Spinal cord (tissue), 10 donors: ENCODE data around the gene AGPS. TPM values are rescaled to one million over a fixed set of nuclear protein-coding genes. Genes with fewer than 3 reads are reported as not detected.
"Not testable (repeated sequence)": the region's sequence is repeated elsewhere in the genome, so short reads cannot be mapped to it uniquely, and the experiment has no call there.

Experiments
- DNase-seq, 6 donors: peaks; one replicate each; pipeline versions ENCODE4 v3.0.0 to v3.0.0-alpha.2; 2013 to 2015; ENCODE audit warnings: low spot score in 6 of 6, low read depth in 4 of 6
- H3K27ac ChIP-seq: one replicate; pipeline ENCODE4 v1.5.1; 2013; ENCODE audit warnings: low read depth, low read length, control low read depth
- H3K27me3 ChIP-seq: one replicate; pipeline ENCODE4 v1.6.1; 2013; ENCODE audit warnings: low read length; ENCODE audit not compliant: control insufficient read depth, insufficient read depth
- H3K36me3 ChIP-seq: one replicate; pipeline ENCODE4 v1.6.1; 2013; ENCODE audit warnings: low read length; ENCODE audit not compliant: control insufficient read depth, insufficient read depth
- H3K4me1 ChIP-seq: one replicate; pipeline ENCODE4 v1.6.1; 2013; ENCODE audit warnings: low read length; ENCODE audit not compliant: control insufficient read depth, insufficient read depth
- H3K4me3 ChIP-seq: one replicate; pipeline ENCODE4 v1.5.1; 2013; ENCODE audit warnings: low read depth, low read length, control low read depth
- H3K9me3 ChIP-seq: one replicate; pipeline ENCODE4 v1.6.1; 2013; ENCODE audit warnings: low read length; ENCODE audit not compliant: control insufficient read depth, insufficient read depth
- WGBS: methylation state at CpG from one replicate; pipeline ENCODE4 v1.1.5; 2013; ENCODE audit warnings: missing lambda C conversion rate; ENCODE audit not compliant: insufficient coverage; 5-methylcytosine and 5-hydroxymethylcytosine counted together
- long read RNA-seq, 4 donors: transcript quantifications; one replicate each; lab custom pipeline, GENCODE V29; 2026
- polyA plus RNA-seq, 2 donors: library from polyadenylated mRNA; unstranded; fragments of 120-200 nt; gene quantifications; one replicate each; pipeline ENCODE4 v1.2.1, GENCODE V29; 2013; ENCODE audit not compliant: insufficient read length in 2 of 2
- total RNA-seq, 2 donors: library from RNA; depleted of rRNA in 1 of 2; stranded (reverse); fragments of 120-200 nt in 1 of 2; fragments of >200 nt in 1 of 2; gene quantifications; one replicate each; pipeline versions ENCODE4 v1.2.3 to v1.2.4, GENCODE V29; 2013 to 2014
- donor health status: healthy.

The AGPS gene
- total RNA-seq (10 to 100 TPM; 37.6 to 72.7 TPM), polyA plus RNA-seq (10 to 100 TPM; 27.0 to 41.3 TPM)
- long read RNA-seq, donor 1, full-length matches to known transcripts = 6 of 19 reads
- long read RNA-seq, donor 1, partial matches to known transcripts = 13 of 19 reads
- long read RNA-seq, donor 1, other reads (novel, unspliced or antisense) = 0 of 19 reads
- long read RNA-seq, donor 2, full-length matches to known transcripts = 5 of 5 reads
- long read RNA-seq, donor 2, partial matches to known transcripts = 0 of 5 reads
- long read RNA-seq, donor 2, other reads (novel, unspliced or antisense) = 0 of 5 reads
- long read RNA-seq, donor 3, full-length matches to known transcripts = 3 of 3 reads
- long read RNA-seq, donor 3, partial matches to known transcripts = 0 of 3 reads
- long read RNA-seq, donor 3, other reads (novel, unspliced or antisense) = 0 of 3 reads
- long read RNA-seq, donor 4, full-length matches to known transcripts = 5 of 5 reads
- long read RNA-seq, donor 4, partial matches to known transcripts = 0 of 5 reads
- long read RNA-seq, donor 4, other reads (novel, unspliced or antisense) = 0 of 5 reads

DNA sequence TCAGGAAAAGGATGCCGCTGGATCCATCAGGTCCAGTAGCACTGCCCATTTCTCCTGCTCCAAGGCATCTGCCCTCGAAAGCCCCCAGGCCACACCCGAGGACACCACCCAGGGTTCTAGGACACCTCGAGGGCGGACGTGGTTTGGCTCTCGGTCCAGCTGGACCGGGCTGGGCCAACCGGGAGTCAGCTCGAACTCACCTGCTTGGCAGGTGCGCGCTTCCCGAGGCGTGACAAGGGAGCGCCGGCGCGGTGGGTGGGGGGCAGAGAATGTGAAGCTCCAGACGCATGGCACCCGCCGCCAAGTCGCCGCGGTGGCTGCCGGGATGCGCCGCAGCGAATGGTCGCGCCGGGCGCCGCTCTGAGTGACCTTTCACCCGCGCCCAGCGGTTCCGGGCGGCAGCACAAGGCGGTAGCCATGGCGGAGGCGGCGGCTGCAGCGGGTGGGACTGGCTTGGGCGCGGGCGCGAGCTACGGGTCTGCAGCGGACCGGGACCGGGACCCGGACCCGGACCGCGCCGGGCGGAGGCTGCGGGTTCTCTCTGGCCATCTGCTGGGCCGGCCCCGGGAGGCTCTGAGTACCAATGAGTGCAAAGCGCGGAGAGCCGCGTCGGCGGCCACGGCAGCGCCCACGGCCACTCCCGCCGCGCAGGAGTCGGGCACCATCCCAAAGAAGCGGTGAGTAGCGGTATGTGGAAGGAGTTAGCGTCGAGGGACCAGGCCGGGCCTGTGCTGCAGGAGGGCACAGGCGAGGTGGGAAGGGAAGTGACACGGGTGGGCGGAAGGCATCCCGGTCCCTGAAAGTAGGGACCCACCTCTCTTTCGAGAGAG is at the start of gene AGPS:
TSS of gene AGPS (plus strand) at position 401 of the 830 bp plus-strand sequence. CDS start at position 418, 17 bp downstream.
- Histone ChIP-seq H3K27ac (peak within 1 kb of the TSS; percentile 17), H3K36me3 (no peaks in the 10 kb centered on the region), H3K4me3 (peak within 1 kb of the TSS; percentile 83), H3K9me3 (no peaks in the 10 kb centered on the region), H3K4me1 (peaks cover 3% of the 10 kb centered on the region), H3K27me3 (no peaks in the 10 kb centered on the region)
- peak in 5 of 6 donors; percentile 51 to 93 (median 73) for DNase-seq
- under 1% methylated on average over 83 of the region's 83 CpGs for WGBS

DNA sequence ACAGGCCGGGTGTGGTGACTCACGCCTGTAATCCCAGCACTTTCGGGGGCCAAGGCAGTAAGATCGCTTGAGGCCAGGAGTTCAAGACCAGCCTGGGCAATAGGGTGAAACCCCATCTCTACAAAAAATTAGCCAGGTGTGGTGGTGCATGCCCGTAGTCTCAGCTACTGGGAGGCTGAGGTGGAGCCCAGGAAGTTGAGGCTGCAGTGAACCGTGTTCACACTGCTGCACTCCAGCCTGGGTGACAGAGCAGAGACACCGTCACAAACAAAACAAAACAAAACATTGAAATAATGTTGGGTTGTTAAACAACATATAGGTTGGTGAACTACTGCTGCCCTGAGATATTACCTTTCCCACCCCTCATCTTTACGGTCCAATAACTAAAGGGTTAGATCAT is 48.8 kb upstream of the AGPS start:
- no peaks in the 10 kb centered on the region for H3K27me3 ChIP-seq
- no peak for DNase-seq
- no peaks in the 10 kb centered on the region for H3K4me1 ChIP-seq
- H3K27ac ChIP-seq = no peak overlapping the region
- H3K9me3 ChIP-seq = no peaks in the 10 kb centered on the region
- H3K4me3 ChIP-seq = no peak overlapping the region
- no peaks in the 10 kb centered on the region for H3K36me3 ChIP-seq
- 100% methylated on average over 1 of the region's 8 CpGs for WGBS

DNA sequence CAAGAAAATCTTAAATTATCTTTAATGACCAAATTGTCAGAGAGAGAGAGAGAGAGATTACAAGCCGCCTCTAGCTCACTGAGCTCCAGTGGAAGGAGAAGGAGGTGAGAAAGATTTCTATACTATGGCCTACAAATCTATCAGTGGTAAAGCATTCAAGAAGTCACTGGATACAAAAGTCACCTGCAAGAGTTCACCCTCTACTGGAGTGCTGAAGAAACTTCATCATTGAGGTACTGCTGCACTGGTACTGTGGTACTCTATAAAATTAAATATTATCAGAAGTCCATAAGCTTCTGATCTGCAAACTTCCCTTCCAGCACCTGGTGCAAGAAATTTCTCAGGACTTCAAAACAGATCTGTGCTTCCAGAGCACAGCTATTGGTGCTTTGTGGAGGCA is 48.3 kb upstream of the AGPS start:
- Histone ChIP-seq H3K9me3 (no peaks in the 10 kb centered on the region), H3K27me3 (no peaks in the 10 kb centered on the region), H3K4me3 (no peak overlapping the region), H3K36me3 (no peaks in the 10 kb centered on the region), H3K27ac (no peak overlapping the region), H3K4me1 (no peaks in the 10 kb centered on the region)
- DNase-seq = no peak
- no CpG with 5 or more reads among the region's 1 CpG for WGBS

DNA sequence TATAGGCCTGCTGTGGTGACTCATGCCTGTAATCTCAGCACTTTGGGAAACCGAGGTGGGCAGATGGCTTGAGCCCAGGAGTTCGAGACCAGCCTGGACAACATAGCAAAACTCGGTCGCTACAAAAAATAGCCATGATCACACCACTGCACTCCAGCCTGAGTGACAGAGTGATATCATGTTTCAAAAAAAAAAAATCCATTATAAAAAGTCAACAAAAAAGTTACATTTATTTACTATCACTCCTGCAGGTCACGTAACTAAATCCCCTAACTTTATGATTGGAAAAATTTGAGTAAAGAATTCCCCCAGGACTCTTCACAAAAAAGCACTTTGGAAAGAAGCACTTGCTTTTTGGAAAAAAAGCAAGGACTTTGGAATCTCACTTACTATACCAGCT is 46.4 kb upstream of the AGPS start:
- Histone ChIP-seq H3K4me3 (no peak overlapping the region), H3K27ac (no peak overlapping the region), H3K4me1 (no peaks in the 10 kb centered on the region), H3K27me3 (no peaks in the 10 kb centered on the region), H3K36me3 (no peaks in the 10 kb centered on the region), H3K9me3 (no peaks in the 10 kb centered on the region)
- DNase-seq = no peak
- whole genome bisulfite sequencing = 93% methylated on average over 3 of the region's 5 CpGs

DNA sequence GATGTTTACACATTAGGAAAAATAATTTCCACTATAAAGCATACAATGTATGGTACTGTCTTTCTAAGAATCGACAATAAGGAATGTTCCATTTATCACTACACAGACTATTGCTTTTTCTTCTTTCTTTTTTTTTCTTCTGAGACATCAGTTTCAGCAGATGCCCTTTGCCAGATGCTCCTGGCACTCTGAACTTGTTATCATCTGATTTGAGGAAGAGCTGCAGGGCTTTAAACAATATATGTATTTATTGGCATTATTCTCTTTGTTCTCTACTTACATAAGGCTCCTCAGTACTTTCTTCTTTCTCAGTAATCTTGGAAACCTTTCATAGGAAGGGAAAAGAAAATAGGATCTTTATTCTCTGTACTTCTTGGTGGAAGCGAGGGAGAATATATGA is 45.0 kb upstream of the AGPS start:
- Histone ChIP-seq H3K36me3 (no peaks in the 10 kb centered on the region), H3K4me3 (no peak overlapping the region), H3K9me3 (no peaks in the 10 kb centered on the region), H3K27me3 (no peaks in the 10 kb centered on the region), H3K4me1 (no peaks in the 10 kb centered on the region), H3K27ac (no peak overlapping the region)
- WGBS = 80% methylated on average over 1 of the region's 2 CpGs
- peak in 2 of 6 donors; percentile 9 to 24 for DNase-seq

DNA sequence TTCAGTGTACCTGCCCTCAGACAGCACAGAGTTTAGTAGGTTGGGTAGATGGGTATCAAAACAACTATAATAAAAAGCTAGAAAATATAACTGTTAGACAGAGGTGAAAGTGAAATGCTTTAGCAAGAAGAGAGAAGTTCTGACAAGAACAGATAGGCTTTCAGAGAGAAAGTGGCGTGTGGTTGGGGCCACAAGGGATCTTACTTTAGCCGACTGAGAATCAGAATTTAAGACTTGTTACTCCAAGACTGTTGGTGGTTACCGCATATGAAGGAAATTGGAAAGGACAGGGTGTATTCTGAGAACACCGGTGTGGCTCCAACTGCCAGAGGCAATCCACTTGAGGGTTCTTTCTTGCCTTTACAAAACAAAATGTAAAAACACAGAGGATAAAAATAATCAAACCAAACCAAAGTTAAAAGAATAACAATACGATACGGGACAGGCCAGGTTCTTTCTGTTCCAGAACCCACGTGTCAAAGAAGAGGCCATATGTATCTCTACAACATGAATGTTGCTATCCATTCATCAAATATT is 44.4 kb upstream of the AGPS start:
- no peak overlapping the region for H3K27ac ChIP-seq
- no peaks in the 10 kb centered on the region for H3K36me3 ChIP-seq
- H3K4me3 ChIP-seq = no peak overlapping the region
- WGBS = 77% methylated on average over 3 of the region's 7 CpGs
- no peaks in the 10 kb centered on the region for H3K27me3 ChIP-seq
- no peaks in the 10 kb centered on the region for H3K9me3 ChIP-seq
- no peak for DNase-seq
- no peaks in the 10 kb centered on the region for H3K4me1 ChIP-seq

DNA sequence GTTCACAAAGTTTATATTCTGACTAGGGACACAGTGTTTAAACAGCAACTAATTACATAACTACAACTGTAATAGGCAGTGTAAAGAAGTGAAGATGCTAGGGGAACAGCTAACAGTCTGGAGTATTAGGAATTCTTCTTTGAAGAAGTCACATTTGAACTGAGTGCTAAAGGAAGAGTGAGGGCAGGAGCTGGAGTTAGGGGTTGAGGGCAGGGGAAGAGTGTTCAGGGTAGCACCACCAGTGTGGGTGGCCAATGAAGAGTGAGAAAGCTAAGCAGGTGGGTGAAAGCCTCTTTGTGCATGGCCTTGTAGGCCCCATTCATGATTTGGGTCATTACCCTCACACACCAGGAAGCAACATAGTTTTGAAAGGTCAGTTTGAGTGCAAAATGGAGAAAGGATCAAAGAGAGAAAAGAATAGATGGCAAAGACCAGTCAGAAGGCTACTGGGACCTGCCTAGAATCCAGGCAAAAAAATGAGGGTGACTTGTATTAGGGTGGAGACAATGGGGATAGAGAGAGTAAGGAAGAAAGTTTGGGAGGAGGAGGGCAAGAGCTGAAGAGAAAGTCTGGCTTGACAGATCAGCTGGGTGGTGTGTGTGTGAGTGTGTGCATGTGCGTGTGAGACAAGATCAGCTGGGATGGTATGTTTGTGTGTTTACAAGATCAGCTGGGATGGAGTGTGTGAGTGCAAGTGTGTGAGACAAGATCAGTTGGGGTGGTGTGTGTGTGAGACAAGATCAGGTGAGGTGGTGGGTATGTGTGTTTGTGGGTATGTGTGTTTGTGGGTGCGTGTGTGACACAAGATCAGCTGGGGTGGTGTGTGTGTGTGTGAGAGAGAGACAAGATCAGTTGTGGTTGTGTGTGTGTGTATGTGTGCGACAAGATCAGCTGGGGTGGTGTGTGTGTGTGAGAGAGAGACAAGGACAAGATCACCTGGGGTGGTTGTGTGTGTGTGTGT is 43.6 kb upstream of the AGPS start:
- no peak for DNase-seq
- H3K27ac ChIP-seq = no peak overlapping the region
- no peaks in the 10 kb centered on the region for H3K27me3 ChIP-seq

DNA sequence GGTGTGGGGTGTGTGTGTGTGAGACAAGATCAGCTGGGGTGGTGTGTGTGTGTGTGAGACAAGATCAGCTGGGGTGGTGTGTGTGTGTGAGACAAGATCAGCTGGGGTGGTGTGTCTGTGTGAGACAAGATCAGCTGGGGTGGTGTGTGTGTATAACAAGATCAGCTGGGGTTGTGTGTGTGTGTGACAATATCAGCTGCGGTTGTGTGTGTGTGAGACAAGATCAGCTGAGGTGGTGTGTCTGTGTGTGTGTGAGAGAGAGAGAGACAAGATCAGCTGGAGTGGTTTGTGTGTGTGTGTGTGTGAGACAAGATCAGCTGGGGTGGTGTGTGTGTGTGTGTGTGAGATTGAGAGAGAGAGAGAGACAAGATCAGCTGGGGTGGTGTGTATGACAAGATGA is 41.9 kb upstream of the AGPS start:
- DNase-seq, H3K9me3 ChIP-seq, H3K27me3 ChIP-seq, H3K4me3 ChIP-seq, H3K36me3 ChIP-seq, H3K27ac ChIP-seq, H3K4me1 ChIP-seq: not testable (repeated sequence)
- 95% methylated on average over 1 of the region's 1 CpG for WGBS

More for the DNA sequence above, 43.6 kb upstream of the AGPS start:
- Histone ChIP-seq H3K9me3 (no peaks in the 10 kb centered on the region), H3K4me1 (no peaks in the 10 kb centered on the region), H3K4me3 (no peak overlapping the region), H3K36me3 (no peaks in the 10 kb centered on the region)
- 98% methylated on average over 3 of the region's 3 CpGs for WGBS

DNA sequence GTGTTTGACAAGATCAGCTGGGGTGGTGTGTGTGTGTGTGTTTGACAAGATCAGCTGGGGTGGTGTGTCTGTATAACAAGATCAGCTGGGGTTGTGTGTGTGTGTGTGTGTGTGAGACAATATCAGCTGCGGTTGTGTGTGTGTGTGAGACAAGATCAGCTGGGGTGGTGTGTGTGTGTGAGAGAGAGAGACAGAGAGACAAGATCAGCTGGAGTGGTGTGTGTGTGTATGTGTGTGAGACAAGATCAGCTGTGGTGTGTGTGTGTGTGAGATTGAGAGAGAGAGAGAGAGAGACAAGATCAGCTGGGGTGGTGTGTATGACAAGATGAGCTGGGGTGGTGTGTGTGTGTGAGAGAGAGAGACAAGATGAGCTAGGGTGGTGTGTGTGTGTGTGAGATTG is 41.5 kb upstream of the AGPS start:
- H3K36me3 ChIP-seq, H3K27ac ChIP-seq, H3K9me3 ChIP-seq, H3K4me3 ChIP-seq, DNase-seq, H3K27me3 ChIP-seq, H3K4me1 ChIP-seq: not testable (repeated sequence)
- WGBS = 91% methylated on average over 1 of the region's 1 CpG
